ENCODE results near the gene SNPH. TPM values are rescaled to one million over a fixed set of nuclear protein-coding genes. Genes with fewer than 3 reads are reported as not detected.
A peak's percentile ranks its signal among the peaks of the same experiment; 100 is the strongest.

Gene SNPH
- total and polyA plus RNA-seq, 2 of the 8 experiments (the other 6 are each of a cell fraction or from before 2014, with no cell fraction given): 0.98 to 4.9 TPM

GRCh38 chr20:1333462-1334369, 67.6 kb downstream of the SNPH start:
- H4K20me1 ChIP-seq (replicated peaks in 1 of 2; ENCODE audit: control insufficient read depth in 1 of 2, insufficient read depth in 2 of 2, low read length in 2 of 2): peaks cover 9 to 33% of the 10 kb centered on the region in 2 experiments

More at GRCh38 chr20:1333462-1334369, 67.6 kb downstream of the SNPH start:
- Histone ChIP-seq H2BK20ac (ENCODE audit: low read length) (no peak overlapping the region), H3K27me3 (replicated peaks in 1 of 4; ENCODE audit: control insufficient read depth in 3 of 4, extremely low read depth in 1 of 4, insufficient read depth in 3 of 4, low read length in 3 of 4) (no peaks in the 10 kb centered on the region), H2BK120ac (replicated peaks; ENCODE audit: low read depth, low read length) (no peak overlapping the region), H3K36me3 (ENCODE audit: control insufficient read depth in 2 of 4, insufficient read depth in 4 of 4, low read length in 3 of 4) (peaks cover 0 to 3% (median 1%) of the 10 kb centered on the region in 4 experiments; a peak in 1 of 8 replicates), H3K79me2 (ENCODE audit: control insufficient read depth in 1 of 2, insufficient read depth in 2 of 2, low read length in 2 of 2) (peaks cover 3 to 20% of the 10 kb centered on the region in 2 experiments; a peak in 3 of 4 replicates), H2AFZ (ENCODE audit: low read length) (no peak overlapping the region), H4K5ac (ENCODE audit: insufficient read length, low read depth, low read length) (no peak overlapping the region), H2BK5ac (ENCODE audit: low read depth, low read length) (no peak overlapping the region), H3K18ac (ENCODE audit: extremely low read depth, low read length) (no peak overlapping the region), H2AK5ac (ENCODE audit: low read depth, low read length) (no peak overlapping the region), H4K91ac (replicated peaks; ENCODE audit: insufficient read length, low read length) (no peak overlapping the region), H2BK15ac (ENCODE audit: low read length) (no peak overlapping the region), H3K4ac (replicated peaks; ENCODE audit: insufficient read length, low read depth, low read length) (no peak overlapping the region), H3K23ac (ENCODE audit: insufficient read length) (no peak overlapping the region), H3K4me2 (ENCODE audit: insufficient read depth in 1 of 2, low read depth in 2 of 2, low read length in 2 of 2) (no peak overlapping the region), H3K9me3 (ENCODE audit: insufficient read depth in 2 of 2, low read depth in 1 of 2, low read length in 1 of 2) (no peaks in the 10 kb centered on the region), H4K8ac (ENCODE audit: extremely low read depth, insufficient read depth, low read length) (no peak overlapping the region), H3K56ac (replicated peaks; ENCODE audit: insufficient read length, low read depth, low read length) (no peak overlapping the region), H3K4me1 (replicated peaks in 1 of 4; ENCODE audit: control insufficient read depth in 3 of 4, insufficient read depth in 4 of 4, low read length in 3 of 4) (peaks cover 0 to 2% (median 0%) of the 10 kb centered on the region in 4 experiments; a peak in 3 of 7 replicates), H3K9ac (replicated peaks in 1 of 4; ENCODE audit: extremely low read depth in 1 of 4, low read depth in 3 of 4, low read length in 3 of 4) (no peak overlapping the region), H3K4me3 (ENCODE audit: extremely low read depth in 1 of 4, insufficient read depth in 2 of 4, low read depth in 3 of 4, low read length in 4 of 4) (no peak overlapping the region), H3K14ac (ENCODE audit: insufficient read length) (no peak overlapping the region), H2BK12ac (ENCODE audit: low read depth, low read length) (no peak overlapping the region), H3K79me1 (ENCODE audit: low read depth, low read length) (peaks cover 17% of the 10 kb centered on the region), H3K23me2 (ENCODE audit: low read depth, low read length) (no peaks in the 10 kb centered on the region), H3K27ac (ENCODE audit: low read depth, low read length) (no peak overlapping the region)
- ChIA-PET CTCF (ENCODE audit: partially characterized antibody) (interaction anchor here (0.8 to 2.3 kb wide), 6 partner anchors 9 to 102 kb away, joined by 3 to 13 read pairs (median 4); no protein-coding TSS in a partner anchor), POLR2A (ENCODE audit: partially characterized antibody) (interaction anchor here (0.6 to 2.1 kb wide), 4 partner anchors 8 to 48 kb away, joined by 3 to 7 read pairs (median 5); no protein-coding TSS in a partner anchor)
- no peak for FAIRE-seq
- 93% methylated on average over 11 of the region's 11 CpGs; no CpG with 5 or more reads in 1 of the 2 experiments for WGBS, 2 experiments (ENCODE audit: extremely low coverage in 1 of 2, insufficient coverage in 1 of 2, insufficient read length in 1 of 2, insufficient replicate concordance in 2 of 2, low coverage in 1 of 2, low lambda C conversion rate in 2 of 2, missing lambda C conversion rate in 1 of 2)
- TF ChIP-seq KDM1A (IDR thresholded peaks at IDR 0.05; ENCODE audit: borderline replicate concordance, low read length) (no peak), E2F6 (IDR thresholded peaks at IDR 0.05) (no peak)
- peak in 1 of 2 experiments; percentile 33 for DNase-seq (ENCODE audit: low read depth in 1 of 2, low spot score in 2 of 2)

Measured in H1 (cell line).